ENCODE measurements around the gene INPP5K. TPM values are rescaled to one million over a fixed set of nuclear protein-coding genes. Genes with fewer than 3 reads are reported as not detected.
"Not testable (repeated sequence)": the region's sequence is repeated elsewhere in the genome, so short reads cannot be mapped to it uniquely, and the experiment has no call there.

Gene INPP5K
- total RNA-seq, 4 donors from 2014 or later, result 60.9 to 163 (median 64.7) TPM

GRCh38 chr17:1446201-1446600 is 70.2 kb downstream of the INPP5K start:
- no peak for DNase-seq
- Histone ChIP-seq H3K4me3 (no peak overlapping the region), H3K9me3 (no peaks in the 10 kb centered on the region), H3K27ac (no peak overlapping the region), H3K27me3 (no peaks in the 10 kb centered on the region), H3K36me3 (no peaks in the 10 kb centered on the region), H3K4me1 (peaks cover 0 to 20% (median 0%) of the 10 kb centered on the region in 4 donors)
- TF ChIP-seq POLR2A (IDR thresholded peaks at IDR 0.05) (no peak), CTCF (IDR thresholded peaks at IDR 0.05) (no peak)

- not testable (repeated sequence) for H3K36me3 ChIP-seq, H3K27me3 ChIP-seq, DNase-seq, H3K4me3 ChIP-seq, H3K9me3 ChIP-seq, H3K27ac ChIP-seq
- H3K4me1 ChIP-seq, result peaks cover 0 to 20% (median 0%) of the 10 kb centered on the region in 4 donors
Observed at GRCh38 chr17:1445695-1446094, 70.7 kb downstream of the INPP5K start.

Other genes starting within 250 kb of the INPP5K start
- not detected for gene BHLHA9, start 246.2 kb downstream of the INPP5K start, total RNA-seq
- gene TRARG1, start 236.9 kb downstream of the INPP5K start, total RNA-seq, result under 1 TPM in 2 of 4 donors, not detected in 2; 0.35 to 0.40 TPM
- gene YWHAE, start 116.4 kb downstream of the INPP5K start, total RNA-seq, result 100 to 1,000 TPM; 317 to 474 (median 395) TPM
- gene CRK, start 60.4 kb downstream of the INPP5K start, total RNA-seq, result 10 to 100 TPM; 33.0 to 66.2 (median 59.5) TPM
- gene MYO1C, start 23.9 kb downstream of the INPP5K start, total RNA-seq, result 100 to 1,000 TPM; 144 to 232 (median 179) TPM
- 100 to 1,000 TPM in 2 of 4 donors, 10 to 100 TPM in 2; 88.2 to 132 (median 107) TPM for gene PITPNA, start 46.2 kb upstream of the INPP5K start, total RNA-seq
- gene SLC43A2, start 112.2 kb upstream of the INPP5K start, total RNA-seq, result 100 to 1,000 TPM in 1 of 4 donors, 10 to 100 TPM in 3; 58.6 to 103 (median 69.0) TPM
- gene SCARF1, start 129.1 kb upstream of the INPP5K start, total RNA-seq, result 10 to 100 TPM in 3 of 4 donors, 1 to 10 TPM in 1; 9.8 to 32.2 (median 20.3) TPM
- gene RILP, start 133.3 kb upstream of the INPP5K start, total RNA-seq, result 100 to 1,000 TPM in 1 of 4 donors, 10 to 100 TPM in 3; 29.7 to 173 (median 92.3) TPM
- 100 to 1,000 TPM; 138 to 390 (median 226) TPM for gene PRPF8, start 168.3 kb upstream of the INPP5K start, total RNA-seq
- gene TLCD2, start 193.8 kb upstream of the INPP5K start, total RNA-seq, result 10 to 100 TPM in 3 of 4 donors, 1 to 10 TPM in 1; 8.3 to 37.8 (median 19.5) TPM
- gene WDR81, start 208.1 kb upstream of the INPP5K start, total RNA-seq, result 10 to 100 TPM; 37.1 to 83.3 (median 59.2) TPM
- gene SERPINF2, start 226.3 kb upstream of the INPP5K start, total RNA-seq, result 1 to 10 TPM; 4.0 to 9.6 (median 5.6) TPM
- gene SERPINF1, start 245.4 kb upstream of the INPP5K start, total RNA-seq, result 100 to 1,000 TPM in 1 of 4 donors, 10 to 100 TPM in 3; 28.7 to 306 (median 81.6) TPM